ENCODE results near the gene EIPR1. TPM values are rescaled to one million over a fixed set of nuclear protein-coding genes. Genes with fewer than 3 reads are reported as not detected.
A peak's percentile ranks its signal among the peaks of the same experiment; 100 is the strongest.

The EIPR1 gene
- total RNA-seq, 1 donor = 23.3 TPM

DNA sequence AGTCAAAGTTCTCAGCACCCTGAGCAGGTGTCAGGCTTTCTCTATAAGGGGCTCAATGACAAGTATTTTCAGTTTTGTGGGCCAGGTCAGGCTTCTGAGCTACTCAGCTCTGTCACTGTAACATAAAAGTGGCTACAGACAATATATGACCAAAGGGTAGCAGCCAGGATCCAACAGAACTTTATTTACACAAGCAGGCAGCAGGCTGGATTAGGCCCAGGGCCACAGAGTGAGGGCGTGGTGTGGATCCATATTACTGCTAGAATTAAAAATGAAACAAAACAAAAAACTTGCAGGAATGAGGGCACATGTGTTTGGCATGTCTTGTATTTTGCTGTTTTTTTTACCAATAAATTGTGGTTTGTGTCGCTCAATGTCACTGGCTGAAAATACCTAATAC, 143.7 kb downstream of the EIPR1 start:
- H3K4me3 ChIP-seq (ENCODE audit: low read depth, low read length) = no peak overlapping the region
- no peak for DNase-seq (ENCODE audit: low read depth)
- TF ChIP-seq CTCF (IDR thresholded peaks at IDR 0.05; ENCODE audit: insufficient read depth, low read length) = no peak

GRCh38 chr2:3229221-3229620, 148.4 kb downstream of the EIPR1 start:
- no peak for TF ChIP-seq CTCF (IDR thresholded peaks at IDR 0.05; ENCODE audit: insufficient read depth, low read length)
- peak; percentile 62 for DNase-seq (ENCODE audit: low read depth)
- H3K4me3 ChIP-seq (ENCODE audit: low read depth, low read length) = no peak overlapping the region

- H3K4me3 ChIP-seq (ENCODE audit: low read depth, low read length) = no peak overlapping the region
- no peak for DNase-seq (ENCODE audit: low read depth)
Measured at GRCh38 chr2:3224681-3225080, 152.9 kb downstream of the EIPR1 start.

DNA sequence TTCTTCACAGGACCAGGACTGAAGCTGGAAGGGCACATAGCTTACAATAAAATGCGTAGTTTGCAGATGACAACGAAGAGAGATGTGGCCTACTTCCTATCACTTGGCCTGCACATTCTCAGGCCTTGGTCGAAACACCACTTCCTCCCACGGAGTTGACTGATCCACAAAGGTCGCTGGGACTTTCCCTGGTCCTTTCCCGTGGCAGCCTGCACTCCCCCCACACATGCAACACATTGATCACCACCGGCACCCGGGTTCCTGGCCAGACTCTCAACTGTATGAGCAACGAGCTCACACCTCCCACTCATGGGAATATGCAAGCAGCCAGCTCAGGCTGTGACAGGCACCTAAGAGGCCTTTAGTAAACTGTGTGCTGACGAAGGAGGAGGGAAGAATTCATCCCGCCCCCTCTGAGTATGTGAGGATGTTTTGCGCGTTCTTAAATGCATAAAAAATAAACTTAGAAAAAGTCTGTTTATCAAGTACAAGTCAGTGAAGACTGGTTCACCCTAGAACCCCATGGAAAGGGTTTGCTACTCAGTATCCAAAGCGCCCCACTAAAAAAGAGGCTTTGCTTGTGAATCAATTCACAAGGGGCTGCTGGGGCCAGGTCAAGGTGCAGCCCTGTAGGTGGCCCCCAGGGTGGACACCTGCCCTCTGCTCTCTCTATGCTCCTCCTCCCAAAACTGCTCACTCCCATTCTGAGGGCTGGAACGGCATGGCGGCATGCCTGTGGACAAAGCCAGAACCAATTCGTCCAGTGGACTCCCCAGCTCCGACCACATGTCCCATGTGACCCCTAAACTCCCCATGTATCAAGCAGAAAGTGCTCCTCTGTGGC, 154.3 kb downstream of the EIPR1 start:
- DNase-seq (ENCODE audit: low read depth) = no peak
- no peak for TF ChIP-seq CTCF (IDR thresholded peaks at IDR 0.05; ENCODE audit: insufficient read depth, low read length)
- H3K4me3 ChIP-seq (ENCODE audit: low read depth, low read length) = no peak overlapping the region

More at GRCh38 chr2:3224681-3225080, 152.9 kb downstream of the EIPR1 start:
- no peak for TF ChIP-seq CTCF (IDR thresholded peaks at IDR 0.05; ENCODE audit: insufficient read depth, low read length)

DNA sequence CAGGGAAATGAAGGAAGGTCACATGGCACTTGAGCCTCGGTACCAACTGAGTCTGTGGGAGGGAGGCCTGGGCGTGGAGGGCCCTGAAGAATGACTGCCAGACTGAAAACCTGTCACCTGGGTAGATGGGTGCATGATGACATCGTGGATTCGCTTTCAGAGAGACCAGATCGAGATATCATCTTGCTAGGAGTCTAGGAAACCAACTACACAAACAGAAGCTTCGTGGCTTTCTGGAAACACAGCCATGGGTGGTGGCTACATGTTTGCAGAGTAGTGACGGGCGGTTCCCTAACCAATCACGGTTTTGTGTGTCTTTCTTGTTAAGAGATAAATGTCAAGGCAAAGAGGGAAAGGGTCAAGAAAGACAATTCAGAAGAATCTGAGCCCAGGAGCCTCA, 155.0 kb downstream of the EIPR1 start:
- no peak for TF ChIP-seq CTCF (IDR thresholded peaks at IDR 0.05; ENCODE audit: insufficient read depth, low read length)
- no peak for DNase-seq (ENCODE audit: low read depth)
- no peak overlapping the region for H3K4me3 ChIP-seq (ENCODE audit: low read depth, low read length)

DNA sequence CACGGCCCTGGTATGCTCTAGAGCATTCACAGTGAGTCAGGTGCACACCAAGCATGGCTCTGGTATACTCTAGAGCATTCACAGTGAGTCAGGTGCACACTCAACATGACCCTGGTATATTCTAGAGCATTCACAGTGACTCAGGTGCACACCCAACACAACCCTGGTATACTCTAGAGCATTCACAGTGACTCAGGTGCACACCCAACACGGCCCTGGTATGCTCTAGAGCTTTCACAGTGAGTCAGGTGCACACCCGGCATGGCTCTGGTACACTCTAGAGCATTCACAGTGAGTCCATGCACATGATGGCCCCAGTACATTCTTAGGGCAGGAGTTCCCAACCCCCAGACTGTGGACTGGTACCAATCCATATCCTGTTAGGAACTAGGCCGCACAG, 158.1 kb downstream of the EIPR1 start:
- no peak overlapping the region for H3K4me3 ChIP-seq (ENCODE audit: low read depth, low read length)
- no peak for DNase-seq (ENCODE audit: low read depth)
- TF ChIP-seq CTCF (IDR thresholded peaks at IDR 0.05; ENCODE audit: insufficient read depth, low read length) = no peak
